Lung (tissue), 12 donors: ENCODE data around the gene DUSP10. TPM values are rescaled to one million over a fixed set of nuclear protein-coding genes. Genes with fewer than 3 reads are reported as not detected.

Experiments
- ATAC-seq: fragments of 200-7000 bp; cut with Tn5 transposase; one replicate; pipeline ENCODE4 v1.9.1; 2020; ENCODE audit warnings: moderate number of reproducible peaks; ENCODE audit not compliant: insufficient read depth, low FRiP score
- DNase-seq, 3 donors: peaks; one replicate each; pipeline ENCODE4 v3.0.0-alpha.2; 2013 to 2017
- H3K27ac ChIP-seq, 2 donors: one replicate each; pipeline ENCODE4 v1.5.1; 2013; ENCODE audit warnings: mild to moderate bottlenecking in 2 of 2, moderate library complexity in 2 of 2, control low read depth in 1 of 2, inconsistent platforms in 1 of 2, low read depth in 1 of 2, low read length in 1 of 2
- H3K27me3 ChIP-seq, 3 donors: one replicate each; pipeline ENCODE4 v1.5.1; 2013; ENCODE audit warnings: low read length in 2 of 3; ENCODE audit not compliant: control insufficient read depth in 3 of 3, insufficient read depth in 3 of 3
- H3K36me3 ChIP-seq, 4 donors: one replicate each; pipeline ENCODE4 v1.5.1; 2013; ENCODE audit warnings: low read length in 4 of 4, mild to moderate bottlenecking in 1 of 4, moderate library complexity in 1 of 4; ENCODE audit not compliant: control insufficient read depth in 4 of 4, insufficient read depth in 4 of 4
- H3K4me1 ChIP-seq, 5 donors: one replicate each; pipeline ENCODE4 v1.5.1; 2013; ENCODE audit warnings: low read length in 5 of 5, mild to moderate bottlenecking in 2 of 5, moderate library complexity in 1 of 5; ENCODE audit not compliant: control insufficient read depth in 5 of 5, insufficient read depth in 5 of 5
- H3K4me3 ChIP-seq: one replicate; pipeline ENCODE4 v1.5.1; 2013; ENCODE audit warnings: mild to moderate bottlenecking, control low read depth, moderate library complexity
- H3K9ac ChIP-seq, 2 donors: one replicate each; pipeline ENCODE4 v1.5.1; 2013; ENCODE audit warnings: low read length in 2 of 2, control low read depth in 1 of 2; ENCODE audit not compliant: insufficient read depth in 1 of 2
- H3K9me3 ChIP-seq, 4 donors: one replicate each; pipeline ENCODE4 v1.5.1; 2013; ENCODE audit warnings: low read length in 3 of 4, mild to moderate bottlenecking in 1 of 4, moderate library complexity in 1 of 4; ENCODE audit not compliant: control insufficient read depth in 4 of 4, insufficient read depth in 3 of 4
- CTCF ChIP-seq: IDR thresholded peaks from 2 replicates; pipeline ENCODE4 v1.5.1; 2012; ENCODE audit warnings: mild to moderate bottlenecking; ENCODE audit errors: control extremely low read depth, extremely low read depth
- WGBS, 2 donors: extraction: QIAGEN DNeasy Blood & Tissue Kit; methylation state at CpG; one replicate each; pipeline ENCODE4 v1.1.7; 2013; 5-methylcytosine and 5-hydroxymethylcytosine counted together
- polyA plus RNA-seq, 2 donors: library from polyadenylated mRNA; stranded (reverse); fragments of 200-250 nt; gene quantifications; one replicate each; pipeline ENCODE4 v1.2.1, GENCODE V29; 2013
- total RNA-seq, 2 donors: library from RNA; depleted of rRNA in 1 of 2; stranded (reverse); fragments of >200 nt in 1 of 2; gene quantifications; one replicate each; pipeline ENCODE4 v1.2.1, GENCODE V29; 2014 to 2021
- donor health status: control.
- donor health status: control.
- donor health status: Bipolar disorder and iron deficiency.
- donor health status: healthy.
- donor health status: DM: yes; HTN: yes; CAD: no.

The DUSP10 gene
- total and polyA plus RNA-seq, 4 donors, result 5.3 to 17.2 (median 11.5) TPM

GRCh38 chr1:221687836-221688487 is 53.9 kb downstream of the DUSP10 start:
- TF ChIP-seq CTCF, result no peak
- Histone ChIP-seq H3K27ac (no peak overlapping the region), H3K9me3 (no peaks in the 10 kb centered on the region), H3K4me3 (no peak overlapping the region), H3K27me3 (no peaks in the 10 kb centered on the region), H3K36me3 (no peaks in the 10 kb centered on the region), H3K9ac (no peak overlapping the region), H3K4me1 (no peaks in the 10 kb centered on the region)
- ATAC-seq (no peak), DNase-seq (no peak)
- WGBS, 2 donors, result 73 to 84% methylated on average over 4 of the region's 4 CpGs

GRCh38 chr1:221683681-221684080 is 58.2 kb downstream of the DUSP10 start:
- H3K4me1 ChIP-seq, result no peaks in the 10 kb centered on the region
- no peak overlapping the region for H3K9ac ChIP-seq
- DNase-seq, result no peak
- 90 to 93% methylated on average over 2 of the region's 2 CpGs for WGBS, 2 donors
- H3K9me3 ChIP-seq, result no peaks in the 10 kb centered on the region
- TF ChIP-seq CTCF, result no peak
- no peaks in the 10 kb centered on the region for H3K36me3 ChIP-seq
- no peak overlapping the region for H3K4me3 ChIP-seq
- no peaks in the 10 kb centered on the region for H3K27me3 ChIP-seq
- ATAC-seq, result no peak
- H3K27ac ChIP-seq, result no peak overlapping the region

- Histone ChIP-seq H3K4me1 (no peaks in the 10 kb centered on the region), H3K4me3 (no peak overlapping the region), H3K27me3 (no peaks in the 10 kb centered on the region), H3K27ac (no peak overlapping the region), H3K36me3 (no peaks in the 10 kb centered on the region), H3K9ac (no peak overlapping the region), H3K9me3 (no peaks in the 10 kb centered on the region)
- ATAC-seq, result no peak
- 91 to 95% methylated on average over 2 of the region's 2 CpGs for WGBS, 2 donors
- no peak for TF ChIP-seq CTCF
- no peak for DNase-seq
These were observed 61.8 kb downstream of the DUSP10 start for GRCh38 chr1:221680085-221680484.

- H3K27me3 ChIP-seq, result no peaks in the 10 kb centered on the region
- H3K4me3 ChIP-seq, result no peak overlapping the region
- no peak for TF ChIP-seq CTCF
- 99 to 100% methylated on average over 1 of the region's 1 CpG for WGBS, 2 donors
- no peaks in the 10 kb centered on the region for H3K36me3 ChIP-seq
- ATAC-seq (no peak), DNase-seq (no peak)
- no peaks in the 10 kb centered on the region for H3K9me3 ChIP-seq
- H3K27ac ChIP-seq, result no peak overlapping the region
- no peaks in the 10 kb centered on the region for H3K4me1 ChIP-seq
- no peak overlapping the region for H3K9ac ChIP-seq
These were observed 63.9 kb downstream of the DUSP10 start for GRCh38 chr1:221678014-221678413.
